ENCODE results near the gene OR7D2.
"Not testable (repeated sequence)": the region's sequence is repeated elsewhere in the genome, so short reads cannot be mapped to it uniquely, and the experiment has no call there.

OR7D2 gene

DNA sequence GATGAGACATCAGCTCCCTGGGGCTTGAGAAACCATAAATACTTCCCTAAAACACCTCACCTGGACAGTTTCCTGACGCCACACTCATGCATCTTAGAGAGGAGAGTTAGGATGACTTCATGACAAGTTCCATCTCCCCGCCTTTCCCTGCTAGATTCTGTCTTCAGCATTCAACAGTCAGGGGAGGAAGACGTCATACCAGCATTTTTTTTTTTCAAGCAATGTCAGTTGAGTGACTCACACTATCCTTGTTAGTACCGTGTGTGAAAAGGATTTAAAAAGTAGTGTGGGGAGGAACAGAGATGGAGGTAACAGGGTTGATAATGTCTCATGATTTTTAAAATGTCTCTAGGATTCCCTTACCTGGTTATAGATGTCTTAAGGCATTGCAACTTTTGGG, at the start of gene OR7D2:
OR7D2 (plus strand) TSS at position 79 of the 400 bp plus-strand sequence. CDS start 6,803 bp downstream, outside the sequence.
- no peak for DNase-seq (ENCODE audit: low spot score)

DNA sequence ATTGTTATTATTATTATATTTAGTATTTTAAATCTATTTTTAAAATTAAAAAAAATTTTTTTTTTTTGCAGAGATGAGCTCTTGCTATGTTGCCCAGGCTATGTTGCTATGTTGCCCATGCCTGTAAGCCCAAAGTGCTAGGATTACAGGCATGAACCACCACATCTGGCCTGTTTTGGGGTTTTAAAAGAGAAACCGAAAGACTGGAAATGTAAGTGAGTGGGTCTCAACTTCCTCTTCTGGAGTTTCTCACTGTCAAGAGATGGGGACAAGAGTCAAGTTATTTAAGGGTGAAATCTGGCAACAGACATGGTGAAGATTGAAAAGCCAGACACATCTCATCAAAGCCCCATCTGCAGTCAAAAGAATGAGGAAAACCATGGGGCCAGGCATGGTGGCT, 47.8 kb upstream of the OR7D2 start:
- DNase-seq (ENCODE audit: low spot score) = no peak

DNA sequence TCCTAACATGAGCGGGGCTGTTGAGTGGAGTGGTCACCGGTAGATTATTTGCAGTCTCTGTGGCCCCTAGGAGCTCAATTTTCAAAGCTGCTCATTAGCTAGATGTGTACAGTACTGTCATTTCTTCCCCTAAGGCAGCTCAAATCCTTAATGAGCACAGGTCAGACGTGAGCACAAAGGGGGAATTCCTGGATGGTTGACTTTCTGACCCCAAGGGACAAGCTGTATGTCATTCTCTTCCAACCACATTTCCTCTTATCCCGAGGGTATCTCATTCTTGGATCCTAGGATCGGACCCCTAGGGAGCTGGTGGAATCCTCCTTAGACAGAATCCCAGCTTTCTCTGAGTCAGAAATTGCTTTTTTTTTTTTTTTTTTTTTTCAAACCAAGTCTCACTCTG, 46.4 kb upstream of the OR7D2 start:
- DNase-seq (ENCODE audit: low spot score) = no peak

DNA sequence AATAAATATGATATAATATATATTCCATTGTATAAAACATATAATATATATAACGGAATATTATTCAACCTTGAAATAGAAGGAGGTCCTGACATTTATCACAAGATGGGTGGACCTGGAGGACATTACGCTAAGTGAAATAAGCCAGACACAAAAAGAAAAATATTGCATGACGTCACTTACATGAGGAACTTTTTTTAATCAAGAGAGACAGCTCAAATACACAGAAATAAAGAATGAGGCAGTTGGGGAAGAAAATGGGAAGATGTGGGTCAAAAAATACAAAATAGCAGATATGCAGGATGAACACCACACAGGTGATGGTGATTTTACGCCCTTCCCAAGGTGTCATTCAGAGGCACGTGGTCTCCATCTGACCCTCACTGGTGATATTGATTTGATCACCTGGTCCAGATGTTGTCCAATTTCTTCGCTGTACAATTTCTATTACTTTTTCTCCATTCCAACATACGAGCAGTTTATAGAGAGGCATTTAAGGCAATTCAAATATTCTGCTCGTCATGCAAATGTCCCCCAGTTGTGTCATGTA, 39.1 kb upstream of the OR7D2 start:
- no peak for DNase-seq (ENCODE audit: low spot score)

DNA sequence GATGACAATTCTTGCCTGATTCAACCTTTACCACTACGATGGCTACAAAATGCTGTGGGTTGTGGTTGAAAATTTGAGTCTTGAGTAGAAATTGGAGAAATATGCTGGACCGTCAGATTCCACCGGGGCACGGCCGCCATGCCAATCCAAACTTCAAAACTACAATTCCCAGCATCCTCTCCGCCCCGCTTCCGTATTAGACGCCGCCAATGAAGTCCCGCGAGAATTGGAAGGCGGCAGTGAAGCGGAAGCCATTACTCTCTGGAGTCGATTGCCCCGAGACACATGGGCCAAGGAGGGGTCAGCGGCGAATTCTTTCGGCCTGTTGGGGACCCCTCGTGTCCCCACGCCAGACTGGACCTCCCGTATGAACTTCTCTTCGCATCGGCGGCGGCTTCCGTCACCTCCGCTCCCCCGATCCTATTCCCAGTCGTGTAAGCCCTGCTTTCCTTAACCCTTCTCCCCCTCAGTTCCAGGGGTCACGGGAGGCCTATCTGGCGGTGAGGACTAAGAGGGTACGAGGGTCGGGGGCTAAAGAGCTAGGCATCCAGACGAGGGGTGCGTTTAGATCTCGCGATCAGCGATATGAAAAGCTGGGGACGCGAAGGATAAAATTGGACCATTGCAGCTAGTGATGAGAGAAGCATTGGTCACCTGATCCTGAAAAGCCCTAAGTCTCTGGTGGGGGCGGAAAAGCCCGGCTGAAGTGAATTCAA, 38.5 kb upstream of the OR7D2 start, which contains the start of gene ZNF317:
ZNF317 (plus strand) TSS at position 239 of the 716 bp plus-strand sequence. CDS start 15,620 bp downstream, outside the sequence.
- peak; percentile 96 for DNase-seq (ENCODE audit: low spot score)

DNA sequence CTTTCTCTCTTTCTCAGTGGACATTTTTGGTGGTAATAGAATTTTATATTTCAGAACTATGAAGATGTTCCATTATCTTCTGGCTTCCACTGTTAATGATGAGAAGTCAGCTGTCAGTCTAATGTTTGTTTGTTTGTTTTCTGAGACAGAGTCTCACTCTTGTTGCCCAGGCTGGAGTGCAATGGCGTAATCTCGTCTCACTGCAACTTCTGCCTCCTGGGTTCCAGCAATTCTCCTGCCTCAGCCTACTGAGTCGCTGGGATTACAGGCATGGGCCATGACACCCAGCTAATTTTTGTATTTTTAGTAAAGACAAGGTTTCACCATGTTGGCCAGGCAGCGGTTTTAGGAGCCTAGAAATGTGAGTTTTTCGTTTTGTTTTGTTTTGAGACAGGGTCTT, 33.9 kb upstream of the OR7D2 start:
- no peak for DNase-seq (ENCODE audit: low spot score)

DNA sequence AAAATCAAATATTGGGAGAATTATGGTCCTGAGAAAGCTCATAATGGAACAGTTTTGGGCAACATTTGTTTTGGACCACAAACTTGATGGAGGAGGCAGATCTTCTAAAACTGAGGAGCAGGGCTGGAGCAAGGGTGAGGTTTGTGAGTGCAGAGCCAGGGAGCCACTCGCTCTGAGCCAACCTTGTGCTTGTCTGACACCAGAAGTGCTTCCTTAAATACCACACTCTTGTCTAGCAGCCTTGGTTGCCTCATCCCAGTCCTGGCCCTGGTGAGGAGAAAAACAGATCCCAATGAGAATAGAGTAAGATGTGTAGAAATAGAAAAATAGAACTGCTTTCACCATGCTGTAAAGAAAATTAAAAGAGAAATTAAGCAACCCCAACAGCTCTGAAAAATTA, 31.9 kb upstream of the OR7D2 start:
- DNase-seq (ENCODE audit: low spot score) = no peak

DNA sequence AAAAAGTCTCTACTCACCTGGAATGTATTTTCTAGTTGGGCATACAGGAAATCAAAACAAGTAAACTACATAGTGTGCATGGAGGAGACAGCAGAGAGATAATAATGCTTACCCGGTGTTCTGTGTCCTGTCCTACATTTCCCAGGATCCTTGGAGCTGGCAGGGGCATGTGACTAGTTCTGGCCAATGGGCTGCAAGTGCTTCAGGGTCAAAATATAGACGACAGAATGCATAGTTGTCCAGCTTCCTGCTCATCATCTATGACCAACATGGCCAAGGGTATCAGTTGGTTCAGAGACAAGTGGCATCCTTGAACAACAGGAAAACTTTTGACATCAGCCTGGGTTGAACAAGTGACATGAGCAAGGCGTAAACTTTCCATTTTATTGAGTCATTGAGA, 30.1 kb upstream of the OR7D2 start:
- DNase-seq (ENCODE audit: low spot score) = no peak

DNA sequence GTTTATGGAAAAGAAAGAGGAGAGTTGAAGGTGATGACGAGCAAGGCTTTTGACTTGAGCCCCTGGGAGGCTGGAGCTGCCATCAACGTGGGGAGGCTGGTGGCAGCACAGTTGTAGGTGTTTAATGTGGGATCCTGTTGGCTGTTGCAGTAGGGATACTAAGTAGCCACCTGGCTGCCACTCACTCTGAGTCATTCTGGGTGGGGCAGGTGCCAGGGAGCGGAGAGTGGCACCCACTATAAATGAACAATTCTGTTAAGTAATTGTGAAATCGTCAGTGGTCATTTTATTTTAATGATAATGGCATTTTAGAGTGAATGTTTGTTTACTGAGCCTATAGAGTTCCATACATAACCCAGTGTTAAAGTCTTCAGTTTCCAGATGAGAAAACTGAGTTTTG, 28.8 kb upstream of the OR7D2 start:
- DNase-seq (ENCODE audit: low spot score) = no peak

DNA sequence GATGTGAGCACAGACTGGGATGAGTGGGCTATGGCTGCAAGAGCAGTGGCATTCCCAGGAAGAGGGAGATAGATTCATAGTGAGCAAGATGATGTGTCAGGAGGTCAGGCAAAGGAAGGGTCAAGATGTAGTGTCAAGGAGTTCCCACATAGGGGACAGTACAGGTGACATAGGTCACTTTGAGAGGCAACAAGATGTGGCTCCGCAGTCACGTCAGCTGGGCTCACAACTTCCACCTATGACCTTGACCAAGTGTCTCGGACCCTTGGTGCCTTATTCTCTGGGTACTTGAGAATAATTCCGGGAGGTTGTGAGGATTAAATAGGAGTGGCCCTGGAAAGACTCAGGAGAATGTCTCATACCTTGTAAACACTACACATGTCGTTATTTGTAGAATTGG, 28.1 kb upstream of the OR7D2 start:
- DNase-seq (ENCODE audit: low spot score) = no peak

DNA sequence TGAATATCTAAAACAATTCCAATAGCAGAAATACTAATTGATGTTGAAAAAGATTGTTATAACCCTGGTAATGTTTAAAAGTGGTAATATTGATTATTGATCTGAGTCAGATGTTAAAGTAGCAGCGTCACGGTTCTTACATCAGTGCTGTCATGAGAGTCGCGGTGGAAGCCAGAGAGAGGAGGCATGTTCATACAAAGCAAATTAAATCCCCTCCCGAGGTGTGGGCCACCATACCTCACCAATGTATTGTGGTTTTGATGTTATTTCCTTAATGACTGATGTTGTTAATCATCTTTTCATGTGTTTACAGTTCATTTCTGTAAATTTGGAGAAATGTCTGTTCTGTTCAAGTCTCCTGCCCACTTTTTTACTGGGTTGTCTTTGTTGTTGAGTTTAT, 27.4 kb upstream of the OR7D2 start:
- no peak for DNase-seq (ENCODE audit: low spot score)

DNA sequence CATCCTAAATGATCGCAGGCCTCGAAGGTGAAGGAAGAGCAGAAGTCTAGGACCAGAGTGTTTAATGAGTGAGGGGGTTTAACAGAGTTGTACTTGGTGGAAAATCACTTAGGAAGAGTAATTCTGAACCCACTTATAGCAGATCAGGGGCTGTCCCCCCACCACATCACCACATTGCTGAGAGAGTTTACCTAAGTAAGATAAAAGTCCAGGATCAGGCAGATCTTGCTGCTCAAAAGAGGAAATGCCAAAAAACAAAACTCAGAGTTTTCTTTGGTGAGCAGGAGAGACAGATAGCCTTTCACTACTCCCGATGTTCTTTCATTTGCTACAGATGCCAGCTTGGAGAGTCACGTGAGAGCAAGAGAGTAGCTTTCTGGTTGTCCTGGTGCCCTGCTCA, 23.2 kb upstream of the OR7D2 start:
- DNase-seq (ENCODE audit: low spot score) = no peak

DNA sequence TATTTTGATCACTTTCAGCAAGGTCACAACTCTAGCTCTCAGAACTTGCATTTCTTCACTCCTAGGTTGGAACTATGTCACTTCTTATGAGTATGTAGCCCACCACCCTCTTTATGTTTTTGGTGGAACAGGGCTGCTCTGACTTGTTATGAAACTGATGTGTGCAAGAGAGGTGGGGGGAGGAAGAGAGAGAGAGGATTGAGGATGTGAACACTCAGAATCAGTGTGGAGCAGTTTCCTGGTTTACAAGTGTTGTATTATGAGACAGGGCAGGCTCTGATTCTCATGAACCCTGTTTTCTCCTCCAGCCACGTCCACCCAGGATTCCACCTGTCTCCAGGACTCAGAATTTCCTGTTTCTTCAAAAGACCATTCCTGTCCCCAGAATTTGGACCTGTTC, 22.5 kb upstream of the OR7D2 start:
- DNase-seq (ENCODE audit: low spot score) = no peak

DNA sequence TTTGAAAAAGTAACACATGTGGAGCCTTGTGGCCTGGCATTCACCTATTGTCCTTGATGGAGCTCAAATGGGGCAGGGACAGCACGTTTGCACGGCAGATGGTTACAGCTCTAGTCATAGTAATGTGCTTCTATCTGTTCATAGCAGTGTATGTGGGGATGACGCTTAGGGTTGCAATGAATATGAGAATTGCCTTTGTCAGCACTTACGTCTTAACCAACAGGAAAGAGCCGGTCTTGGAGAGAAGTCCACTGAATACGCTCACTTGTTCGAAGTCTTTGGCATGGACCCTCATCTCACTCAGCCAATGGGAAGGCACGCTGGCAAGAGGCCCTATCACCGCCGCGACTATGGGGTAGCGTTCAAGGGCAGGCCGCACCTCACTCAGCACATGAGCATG, 18.9 kb upstream of the OR7D2 start:
- no peak for DNase-seq (ENCODE audit: low spot score)

DNA sequence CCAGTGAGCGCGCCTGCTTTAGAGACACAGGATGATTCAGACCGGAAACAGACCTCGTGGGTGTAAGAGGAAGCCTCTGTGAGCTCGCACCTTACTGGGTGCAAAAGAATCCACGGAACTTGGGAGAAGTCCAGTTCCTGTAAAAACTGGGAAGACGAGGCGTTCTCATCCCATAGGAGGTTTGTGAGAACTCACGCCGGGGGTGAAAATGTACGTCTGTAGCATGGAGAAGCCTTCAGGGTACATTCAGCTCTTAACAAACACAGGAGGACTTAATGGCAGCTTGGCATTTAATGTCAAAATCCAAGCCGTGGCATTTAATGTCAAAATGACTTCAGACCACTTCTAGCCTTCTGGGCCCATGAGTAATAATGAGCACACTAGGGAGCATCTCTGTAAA, 17.4 kb upstream of the OR7D2 start:
- DNase-seq (ENCODE audit: low spot score) = no peak

DNA sequence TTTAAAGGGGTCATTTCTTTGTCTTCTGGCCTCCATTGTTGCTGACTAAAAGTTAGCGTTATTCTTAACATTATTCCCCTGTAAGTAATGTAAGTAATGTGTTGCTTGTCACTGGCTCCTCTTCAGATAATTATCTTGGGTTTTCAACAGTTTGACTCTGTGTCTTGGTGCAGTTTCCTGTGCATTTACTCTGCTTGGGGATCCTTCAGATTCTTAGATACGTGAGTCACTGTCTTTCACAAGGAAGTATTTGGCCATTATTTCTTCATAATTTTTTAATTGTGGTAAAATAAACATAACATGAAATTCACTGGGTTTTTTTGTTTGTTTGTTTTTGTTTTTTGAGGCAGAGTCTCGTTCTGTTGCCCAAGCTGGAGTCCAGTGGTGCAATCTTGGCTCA, 13.5 kb upstream of the OR7D2 start:
- no peak for DNase-seq (ENCODE audit: low spot score)

DNA sequence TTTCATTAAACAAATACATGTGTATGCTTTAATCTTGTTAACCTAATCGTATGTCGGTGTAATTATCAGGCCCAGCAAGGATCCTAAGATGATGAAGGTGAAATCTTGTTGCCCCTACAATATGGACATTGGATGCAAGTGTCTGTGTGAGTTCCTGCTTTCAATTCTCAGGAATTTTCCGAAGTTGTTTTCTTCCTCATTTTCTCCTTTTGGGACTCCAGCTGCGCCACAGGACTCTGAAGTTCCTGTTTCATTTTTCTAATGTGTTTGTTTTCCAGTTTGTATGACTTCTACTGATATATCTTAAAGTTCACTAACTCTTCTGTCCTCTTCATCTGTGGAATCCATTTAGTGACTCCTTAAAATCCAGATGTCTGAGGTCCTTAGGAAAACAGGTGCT, 11.9 kb upstream of the OR7D2 start:
- no peak for DNase-seq (ENCODE audit: low spot score)

DNA sequence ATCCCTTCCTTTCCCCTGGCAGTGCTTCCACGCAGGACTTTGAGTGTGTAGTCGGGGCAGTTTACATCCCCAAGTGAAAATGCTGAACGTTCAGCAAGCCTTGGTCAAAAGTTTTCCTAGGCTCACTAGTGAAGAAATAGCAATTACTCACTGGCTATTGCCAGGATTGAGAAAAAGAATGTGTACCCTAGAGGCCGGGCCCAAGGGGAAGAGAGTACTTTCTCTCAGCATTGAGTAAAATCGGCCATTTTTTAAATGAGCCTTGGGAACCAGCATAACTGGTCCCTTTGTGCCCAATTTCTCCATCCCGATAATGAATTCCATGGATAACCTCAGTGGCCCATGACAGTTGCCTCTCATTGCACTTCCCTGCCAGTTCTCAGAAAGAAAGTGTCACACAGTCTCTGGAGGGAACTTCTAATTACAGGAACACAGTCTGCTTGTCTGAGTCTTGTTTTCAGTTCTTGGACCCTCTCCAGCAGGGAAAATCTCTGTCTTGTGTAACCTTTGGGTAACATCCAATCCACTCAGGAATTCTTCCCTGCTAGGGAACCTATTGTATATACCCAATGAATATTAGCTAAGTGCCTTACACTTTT, 7.3 kb upstream of the OR7D2 start:
- DNase-seq (ENCODE audit: low spot score) = no peak

DNA sequence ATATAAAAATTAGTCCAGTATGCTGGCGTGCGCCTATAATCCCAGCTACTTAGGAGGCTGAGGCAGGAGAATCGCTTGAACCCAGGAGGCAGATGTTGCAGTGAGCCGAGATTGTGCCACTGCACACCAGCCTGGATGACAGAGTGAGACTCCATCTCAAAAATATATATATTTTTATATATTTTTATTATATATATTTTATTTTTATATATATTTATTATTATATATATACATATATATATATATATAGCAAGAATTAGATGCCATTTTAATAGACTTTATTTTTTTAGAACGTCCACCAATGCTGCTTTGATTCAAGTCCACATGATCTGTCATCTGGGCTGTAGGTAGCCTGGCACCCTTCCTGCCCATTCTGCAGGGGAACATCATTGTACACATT, 3.5 kb upstream of the OR7D2 start:
- no peak for DNase-seq (ENCODE audit: low spot score)

DNA sequence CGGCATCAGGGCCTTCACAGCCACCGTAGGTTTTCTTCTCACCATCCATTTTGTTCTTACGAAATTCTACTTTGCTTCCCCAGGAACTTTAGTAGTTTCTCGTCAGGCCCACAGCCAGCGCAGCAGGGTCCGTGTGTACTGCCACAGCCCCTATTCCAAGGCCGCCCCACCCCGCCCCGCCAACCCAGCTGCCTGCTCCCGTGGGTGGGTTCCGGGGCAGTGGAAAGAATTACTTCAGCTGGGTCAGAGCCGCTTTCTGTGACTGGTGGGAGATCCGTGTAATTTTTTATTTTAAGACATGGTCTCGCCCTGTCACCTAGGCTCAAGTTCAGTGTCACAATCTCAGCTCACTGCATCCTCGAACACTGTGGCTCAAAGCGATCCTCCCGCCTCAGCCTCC, 4.2 kb downstream of the OR7D2 start:
- no peak for DNase-seq (ENCODE audit: low spot score)

DNA sequence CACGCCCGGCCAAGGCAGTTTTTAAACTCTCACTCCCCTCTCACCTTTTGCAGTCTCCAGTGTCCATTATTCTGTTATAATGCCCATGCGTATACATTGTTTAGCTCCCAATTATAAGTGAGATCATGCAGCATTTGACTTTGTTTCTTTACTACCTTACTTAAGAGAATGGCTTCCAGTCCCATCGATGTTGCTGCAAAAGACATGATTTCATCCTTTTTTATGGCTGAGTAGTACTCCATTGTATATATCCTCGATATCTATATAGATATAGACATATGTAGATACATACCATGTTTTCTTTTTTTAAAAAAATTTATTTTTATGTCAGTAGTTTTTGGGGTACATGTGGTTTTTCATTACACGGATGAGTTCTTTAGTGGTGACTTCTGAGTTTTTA, 8.4 kb downstream of the OR7D2 start:
- DNase-seq (ENCODE audit: low spot score) = no peak

DNA sequence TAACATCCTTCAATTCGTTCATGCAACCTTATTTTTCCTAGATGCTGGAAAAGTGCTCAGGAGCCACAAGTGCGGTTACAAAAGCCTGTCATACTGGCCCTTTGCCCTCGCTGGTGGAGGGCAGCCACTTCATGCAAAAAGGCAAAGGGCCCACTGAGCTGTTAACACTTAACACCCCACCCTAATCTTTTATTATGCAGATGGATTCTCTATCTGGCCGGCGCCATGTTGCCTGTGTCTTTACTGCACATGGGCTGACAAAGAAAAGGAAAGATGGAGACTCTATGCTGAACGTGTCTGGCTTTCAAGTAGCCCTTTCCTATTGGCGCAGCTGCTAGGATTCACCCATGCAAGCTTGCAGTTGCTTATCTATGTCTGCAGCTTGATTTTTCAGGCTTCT, 10.8 kb downstream of the OR7D2 start:
- no peak for DNase-seq (ENCODE audit: low spot score)

DNA sequence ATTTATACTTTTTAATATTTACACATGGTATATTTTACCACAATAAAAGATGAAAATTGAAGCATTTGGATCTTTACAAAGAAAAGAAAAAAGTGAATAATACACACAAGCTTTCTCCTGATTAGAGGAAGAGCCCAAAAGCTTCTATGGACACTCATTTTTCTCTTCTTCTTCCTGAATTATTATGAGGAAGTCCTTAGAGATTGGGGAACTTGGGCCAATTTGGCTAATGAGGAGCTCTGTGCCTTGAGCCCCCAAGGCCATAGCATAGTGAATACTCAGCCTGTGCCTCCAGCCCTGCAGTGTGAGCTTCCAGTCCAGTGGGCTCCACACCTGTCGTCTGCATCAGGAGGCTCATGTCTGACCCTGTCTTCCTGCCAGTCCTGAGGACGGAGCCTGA, 19.3 kb downstream of the OR7D2 start:
- not testable (repeated sequence) for DNase-seq (ENCODE audit: low spot score)
